Heart left ventricle (tissue), 13 donors: Measurements from ENCODE around the gene ATP8A1.

Source experiments
- CTCF ChIP-seq, 12 donors: fragments of 200-600 bp; sonication (generic) in 4 of 12; IDR thresholded peaks; one replicate each; pipeline versions ENCODE4 v1.5.0 to v1.8.0; 2018 to 2022; ENCODE audit warnings: antibody characterized with exemption in 12 of 12, mild to moderate bottlenecking in 5 of 12
- POLR2A ChIP-seq, 2 donors: fragments of 450-650 bp; IDR thresholded peaks; one replicate each; pipeline ENCODE4 v1.6.1; 2017; ENCODE audit warnings: antibody characterized with exemption in 2 of 2, mild to moderate bottlenecking in 2 of 2, moderate library complexity in 2 of 2
- donor health status: ischemic (EF 13 %, LVEDD 7.1; RV severe dilation, severe dysfunction).
- donor health status: DM: no; HTN: yes; CAD: no.
- donor health status: DM: no; HTN: no; CAD: no.
- donor health status: ischemic (EF 25% LVEDD 6.9; RV normal size, moderate dysfunction).
- donor health status: ischemic (EF 25% LVEDD 5.7; RV mildly dilated, moderate dysfunction).
- donor health status: ischemic (EF 35%, LVEDD 5.7; RV mildly dilated, moderate dysfunction).
- donor health status: nonischemic (EF 11% LVEDD 7.7; RV severe dilation, severe dysfunction).
- donor health status: DM: yes; HTN: yes; CAD: no.
- donor health status: PGD.
- donor health status: ischemic (EF 29% LVEDD 5.4; RV normal size, mild dysfunction).
- donor health status: nonischemic (EF 23%, LVEDD 6.1; RV moderate dilation, normal function).

GRCh38 chr4:42366959-42367358, 289.9 kb downstream of the ATP8A1 start:
- TF ChIP-seq CTCF (IDR thresholded peaks at IDR 0.05): no peak
- no peak for TF ChIP-seq POLR2A (IDR thresholded peaks at IDR 0.05)
